H9 (cell line): ENCODE measurements around the gene FARS2. TPM values are rescaled to one million over a fixed set of nuclear protein-coding genes. Genes with fewer than 3 reads are reported as not detected.

ENCODE experiments used
- DNase-seq: peaks from one replicate; pipeline ENCODE4 v3.0.0-alpha.2; 2017
- H2AFZ ChIP-seq: one replicate; pipeline ENCODE4 v1.6.1; 2013; ENCODE audit warnings: mild to moderate bottlenecking, low read length, control low read depth, moderate library complexity
- H2AK5ac ChIP-seq: 2 replicates; pipeline ENCODE4 v1.6.1; 2013; ENCODE audit warnings: low read length, control low read depth, mixed read lengths; ENCODE audit not compliant: insufficient read length
- H2BK120ac ChIP-seq: one replicate; pipeline ENCODE4 v1.6.1; 2013; ENCODE audit warnings: low read depth, mild to moderate bottlenecking, low read length, control low read depth, inconsistent platforms; ENCODE audit not compliant: poor library complexity, severe bottlenecking
- H2BK12ac ChIP-seq: 2 replicates; pipeline ENCODE4 v1.6.1; 2013; ENCODE audit warnings: low read length, control low read depth, mixed read lengths, low read depth; ENCODE audit not compliant: insufficient read length
- H2BK15ac ChIP-seq: 2 replicates; pipeline ENCODE4 v1.6.1; 2013; ENCODE audit warnings: low read depth, low read length, control low read depth
- H2BK20ac ChIP-seq: one replicate; pipeline ENCODE4 v1.6.1; 2013; ENCODE audit warnings: low read depth, mild to moderate bottlenecking, low read length, control low read depth, inconsistent platforms; ENCODE audit not compliant: poor library complexity, severe bottlenecking
- H2BK5ac ChIP-seq: 2 replicates; pipeline ENCODE4 v1.6.1; 2013; ENCODE audit warnings: low read length, control low read depth, mixed read lengths; ENCODE audit not compliant: insufficient read length
- H3K14ac ChIP-seq: 2 replicates; pipeline ENCODE4 v1.6.1; 2013; ENCODE audit warnings: low read length, control low read depth; ENCODE audit not compliant: insufficient read depth
- H3K18ac ChIP-seq: 2 replicates; pipeline ENCODE4 v1.6.1; 2013; ENCODE audit warnings: low read depth, mild to moderate bottlenecking, mixed read lengths, low read length, control low read depth; ENCODE audit not compliant: insufficient read length
- H3K23ac ChIP-seq: 2 replicates; pipeline ENCODE4 v1.6.1; 2013; ENCODE audit warnings: low read length, control low read depth, mixed read lengths, low read depth; ENCODE audit not compliant: insufficient read length
- H3K23me2 ChIP-seq: 2 replicates; pipeline ENCODE4 v1.6.1; 2013; ENCODE audit warnings: low read depth, mild to moderate bottlenecking, mixed read lengths, low read length, control low read depth; ENCODE audit not compliant: insufficient read length, poor library complexity, severe bottlenecking
- H3K27ac ChIP-seq: 2 replicates; pipeline ENCODE4 v1.5.1; 2013; ENCODE audit warnings: low read length, control low read depth, mixed read lengths, low read depth; ENCODE audit not compliant: insufficient read length
- H3K27me3 ChIP-seq: 2 replicates; pipeline ENCODE4 v1.6.1; 2013; ENCODE audit warnings: low read length, control low read depth, inconsistent platforms; ENCODE audit not compliant: insufficient read depth
- H3K4ac ChIP-seq: 2 replicates; pipeline ENCODE4 v1.6.1; 2013; ENCODE audit warnings: low read depth, mild to moderate bottlenecking, control low read depth, inconsistent platforms, low read length, moderate library complexity
- H3K4me1 ChIP-seq: 2 replicates; pipeline ENCODE4 v1.6.1; 2013; ENCODE audit warnings: low read length, control low read depth, inconsistent platforms; ENCODE audit not compliant: insufficient read depth
- H3K4me2 ChIP-seq: 2 replicates; pipeline ENCODE4 v1.6.1; 2013; ENCODE audit warnings: low read length, control low read depth, mixed read lengths; ENCODE audit not compliant: insufficient read length, insufficient read depth
- H3K56ac ChIP-seq: 2 replicates; pipeline ENCODE4 v1.6.1; 2013; ENCODE audit warnings: low read depth, mild to moderate bottlenecking, mixed read lengths, low read length, control low read depth; ENCODE audit not compliant: insufficient read length
- H3K79me1 ChIP-seq: 2 replicates; pipeline ENCODE4 v1.6.1; 2013; ENCODE audit warnings: low read depth, mild to moderate bottlenecking, moderate library complexity, low read length, control low read depth, inconsistent platforms; ENCODE audit not compliant: insufficient read depth, poor library complexity, severe bottlenecking
- H3K79me2 ChIP-seq: 2 replicates; pipeline ENCODE4 v1.6.1; 2013; ENCODE audit warnings: low read length, control low read depth, inconsistent platforms; ENCODE audit not compliant: insufficient read depth
- H3K9ac ChIP-seq: 2 replicates; pipeline ENCODE4 v1.6.1; 2013; ENCODE audit warnings: low read length, control low read depth, mixed read lengths; ENCODE audit not compliant: insufficient read length; ENCODE audit errors: extremely low read depth
- H3K9me3 ChIP-seq: one replicate; pipeline ENCODE4 v1.6.1; 2013; ENCODE audit warnings: low read depth, low read length, inconsistent platforms; ENCODE audit not compliant: control insufficient read depth
- H3T11ph ChIP-seq: one replicate; pipeline ENCODE4 v1.6.1; 2013; ENCODE audit warnings: mild to moderate bottlenecking, low read length, control low read depth, inconsistent platforms
- H4K20me1 ChIP-seq: one replicate; pipeline ENCODE4 v1.6.1; 2013; ENCODE audit not compliant: control insufficient read depth, insufficient read length, insufficient read depth
- H4K5ac ChIP-seq: 2 replicates; pipeline ENCODE4 v1.6.1; 2013; ENCODE audit warnings: low read depth, mild to moderate bottlenecking, mixed read lengths, low read length, control low read depth; ENCODE audit not compliant: insufficient read length
- H4K8ac ChIP-seq: replicated peaks from 2 replicates; pipeline ENCODE4 v1.6.1; 2013; ENCODE audit warnings: low read length, control low read depth, mixed read lengths, low read depth; ENCODE audit not compliant: insufficient read length
- H4K91ac ChIP-seq: 2 replicates; pipeline ENCODE4 v1.6.1; 2013; ENCODE audit warnings: low read depth, mild to moderate bottlenecking, moderate library complexity, mixed read lengths, low read length, control low read depth; ENCODE audit not compliant: insufficient read length
- H3K27ac Mint-ChIP-seq, 3 experiments: 2 replicates in 2 of 3; 3 replicates in 1 of 3; pipeline ENCODE4 v1.8.0; 2020 to 2021; ENCODE audit warnings: mixed read lengths in 3 of 3, mild to moderate bottlenecking in 1 of 3, moderate library complexity in 1 of 3
- H3K27me3 Mint-ChIP-seq: 2 replicates; pipeline ENCODE4 v1.8.0; 2021; ENCODE audit warnings: low read depth, mild to moderate bottlenecking, moderate library complexity, mixed read lengths
- H3K36me3 Mint-ChIP-seq, 3 experiments: 2 replicates in 2 of 3; 3 replicates in 1 of 3; pipeline ENCODE4 v1.8.0; 2020 to 2021; ENCODE audit warnings: low read depth in 3 of 3, mixed read lengths in 3 of 3; ENCODE audit not compliant: insufficient read depth in 1 of 3
- H3K4me1 Mint-ChIP-seq, 2 experiments: 2 replicates each; pipeline ENCODE4 v1.8.0; 2020; ENCODE audit warnings: mixed read lengths in 2 of 2
- H3K4me3 Mint-ChIP-seq, 2 experiments: 2 replicates in 1 of 2; 3 replicates in 1 of 2; pipeline ENCODE4 v1.8.0; 2020 to 2021; ENCODE audit warnings: mild to moderate bottlenecking in 2 of 2, mixed read lengths in 2 of 2, moderate library complexity in 1 of 2
- H3K9me3 Mint-ChIP-seq, 2 experiments: 2 replicates in 1 of 2; 3 replicates in 1 of 2; pipeline ENCODE4 v1.8.0; 2020; ENCODE audit warnings: mild to moderate bottlenecking in 2 of 2, mixed read lengths in 2 of 2, moderate library complexity in 1 of 2
- CTCF ChIP-seq: fragments of 200-600 bp; sonication (generic); conservative IDR thresholded peaks from 3 replicates; pipeline ENCODE4 v1.8.0; 2021; ENCODE audit warnings: antibody characterized with exemption, mild to moderate bottlenecking
- WGBS: extraction: QIAGEN DNeasy Blood & Tissue Kit; methylation state at CpG from one replicate; pipeline ENCODE4 v1.1.7; 2013; ENCODE audit warnings: missing lambda C conversion rate, low lambda C conversion rate, mixed read lengths; ENCODE audit not compliant: insufficient read length; ENCODE audit errors: extremely low coverage; 5-methylcytosine and 5-hydroxymethylcytosine counted together
- total RNA-seq: library from RNA; stranded (reverse); gene quantifications from 2 replicates; pipeline ENCODE4 v1.2.1, GENCODE V29; 2021

FARS2 gene
- total RNA-seq, 1 experiment from 2014 or later = 8.5 TPM

- no peak overlapping the region for H2BK12ac ChIP-seq
- no peaks in the 10 kb centered on the region for H3K27me3 Mint-ChIP-seq
- no peak overlapping the region for H3K27ac Mint-ChIP-seq
- H3K27me3 ChIP-seq = no peaks in the 10 kb centered on the region
- no peaks in the 10 kb centered on the region for H3K79me2 ChIP-seq
- no peak overlapping the region for H4K5ac ChIP-seq
- H3K4me3 Mint-ChIP-seq = no peak overlapping the region
- H3K23me2 ChIP-seq = no peaks in the 10 kb centered on the region
- no peak for DNase-seq
- no peak overlapping the region for H2AFZ ChIP-seq
- no peak overlapping the region for H2BK20ac ChIP-seq
- no peak overlapping the region for H2BK120ac ChIP-seq
- no peak overlapping the region for H3T11ph ChIP-seq
- H4K8ac ChIP-seq = no peak overlapping the region
- peaks cover 2% of the 10 kb centered on the region; the same call in 1 of the 2 replicates for H3K4me1 ChIP-seq
- H2AK5ac ChIP-seq = no peak overlapping the region
- no peaks in the 10 kb centered on the region for H3K36me3 Mint-ChIP-seq
- no peaks in the 10 kb centered on the region for H3K9me3 ChIP-seq
- no peaks in the 10 kb centered on the region for H4K20me1 ChIP-seq
- no peak overlapping the region for H3K14ac ChIP-seq
- no peak for TF ChIP-seq CTCF
- WGBS = no CpG with 5 or more reads among the region's 3 CpGs
- no peak overlapping the region for H2BK5ac ChIP-seq
- no peak overlapping the region for H3K56ac ChIP-seq
- H3K9me3 Mint-ChIP-seq = no peaks in the 10 kb centered on the region
- H3K79me1 ChIP-seq = peaks cover 5% of the 10 kb centered on the region
- no peak overlapping the region for H3K4ac ChIP-seq
- no peak overlapping the region for H3K27ac ChIP-seq
- H3K4me2 ChIP-seq = no peak overlapping the region
- H2BK15ac ChIP-seq = no peak overlapping the region
- peaks cover 17 to 23% of the 10 kb centered on the region in 2 experiments for H3K4me1 Mint-ChIP-seq
- H3K18ac ChIP-seq = no peak overlapping the region
- no peak overlapping the region for H3K9ac ChIP-seq
- no peak overlapping the region for H4K91ac ChIP-seq
- H3K23ac ChIP-seq = no peak overlapping the region
These were observed 16.3 kb downstream of the FARS2 start for GRCh38 chr6:5277589-5277988.
